GM19397 (cell line): Measurements from ENCODE around the gene AZIN2.
"Not testable (repeated sequence)": the region's sequence is repeated elsewhere in the genome, so short reads cannot be mapped to it uniquely, and the experiment has no call there.

ENCODE experiments used
- ATAC-seq: cut with Tn5 transposase; IDR thresholded peaks from one replicate; pipeline ENCODE4 v1.9.1; 2021; ENCODE audit warnings: mild to moderate bottlenecking, moderate library complexity; ENCODE audit not compliant: unreplicated experiment

Gene AZIN2

GRCh38 chr1:33056426-33056825 is 24.5 kb upstream of the AZIN2 start:
- ATAC-seq = no peak

GRCh38 chr1:33057095-33057494 is 23.9 kb upstream of the AZIN2 start:
- no peak for ATAC-seq

DNA sequence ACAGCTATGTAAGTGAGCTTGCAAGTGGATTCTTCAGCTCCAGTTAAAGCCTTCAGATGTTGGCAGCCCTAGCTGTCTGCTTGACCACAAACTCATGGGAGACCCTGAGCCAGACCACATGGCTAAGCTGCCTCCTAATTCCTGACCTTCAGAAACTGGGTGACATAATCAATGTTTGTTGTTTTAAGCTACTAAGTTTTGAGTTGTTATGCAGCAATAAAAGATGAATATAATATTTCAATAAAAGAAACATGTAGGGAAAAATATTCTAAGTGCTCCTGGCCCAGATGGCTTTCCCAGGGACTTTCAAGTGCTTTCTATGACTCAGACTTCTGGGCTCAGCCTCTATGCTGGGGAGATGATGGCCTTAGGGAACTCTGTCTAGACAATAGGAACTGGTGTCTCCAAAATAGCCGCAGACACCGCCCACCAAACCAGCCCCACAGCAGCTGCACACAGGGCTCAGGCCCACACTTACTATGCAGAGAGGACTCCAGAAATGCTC is 20.3 kb upstream of the AZIN2 start:
- ATAC-seq = no peak

DNA sequence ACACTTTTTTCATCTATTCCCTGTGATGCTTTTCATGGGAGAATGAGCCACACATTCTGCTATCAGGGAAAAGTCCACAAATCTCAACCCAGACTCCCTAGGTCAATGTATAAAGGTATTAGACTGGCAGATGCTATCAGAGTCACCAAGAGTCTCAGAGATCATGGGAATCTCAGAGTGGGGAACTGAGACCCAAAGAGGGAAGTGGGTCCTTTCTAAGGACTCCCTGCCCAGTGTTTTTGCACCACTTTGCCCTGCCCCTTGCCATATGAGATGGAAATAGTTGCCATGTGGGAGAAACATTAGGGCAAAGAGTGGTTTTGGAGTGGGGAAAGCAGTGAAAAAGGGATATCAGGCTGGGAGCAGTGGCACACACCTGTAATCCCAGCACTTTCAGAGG is 19.1 kb upstream of the AZIN2 start:
- no peak for ATAC-seq

DNA sequence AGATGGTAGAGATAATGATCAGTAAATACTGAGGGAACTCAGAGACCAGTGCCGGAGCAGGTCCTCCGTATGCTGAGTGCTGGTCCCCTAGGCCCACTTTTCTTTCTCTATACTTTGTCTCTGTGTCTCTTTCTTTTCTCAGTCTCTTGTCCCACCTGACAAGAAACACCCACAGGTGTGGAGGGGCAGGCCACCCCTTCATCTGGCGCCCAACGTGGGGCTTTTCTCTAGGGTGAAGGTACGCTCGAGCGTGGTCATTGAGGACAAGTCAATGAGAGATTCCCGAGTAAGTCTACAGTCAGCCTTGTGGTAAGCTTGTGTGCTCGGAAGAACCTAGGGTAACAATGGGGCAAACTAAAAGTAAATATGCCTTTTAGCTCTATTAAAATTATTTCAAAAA is 16.7 kb upstream of the AZIN2 start:
- not testable (repeated sequence) for ATAC-seq

DNA sequence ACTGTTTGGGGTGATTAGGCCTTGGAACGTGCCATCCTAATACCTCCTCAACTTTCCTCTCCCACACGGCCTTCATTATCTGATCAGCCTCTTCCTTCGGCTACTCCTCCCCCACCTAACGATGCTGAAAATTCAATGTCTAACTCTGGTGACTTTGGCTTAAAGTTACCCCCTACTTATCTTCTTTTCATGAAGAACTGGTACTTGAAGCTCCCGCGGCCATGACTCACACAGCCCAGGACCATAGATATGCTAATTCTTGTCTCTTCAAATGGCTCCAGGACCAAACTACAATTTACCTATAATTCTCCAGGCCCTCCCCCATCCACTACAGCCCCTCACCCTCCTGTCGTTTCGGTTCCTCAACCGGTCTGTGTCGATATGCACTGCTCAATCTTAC is 15.7 kb upstream of the AZIN2 start:
- ATAC-seq = no peak

GRCh38 chr1:33066477-33066876 is 14.5 kb upstream of the AZIN2 start:
- ATAC-seq = not testable (repeated sequence)

DNA sequence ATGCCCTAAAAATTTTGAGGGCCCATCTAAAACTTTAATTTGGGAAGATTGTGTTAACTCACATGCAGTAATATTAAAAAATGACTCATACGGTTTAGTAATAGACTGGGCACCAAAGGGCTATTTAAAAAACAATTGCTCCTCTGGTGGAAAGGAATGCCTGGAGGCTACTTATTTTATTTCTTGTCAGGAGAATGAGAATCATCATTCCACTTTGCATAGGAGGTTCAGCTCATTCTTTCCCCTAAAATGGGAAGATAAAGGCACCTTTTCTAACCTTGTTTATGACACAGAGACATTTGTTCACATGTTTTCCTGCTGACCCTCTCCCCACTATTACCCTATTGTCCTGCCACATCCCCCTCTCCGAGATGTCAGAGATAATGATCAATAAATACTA is 12.8 kb upstream of the AZIN2 start:
- ATAC-seq = not testable (repeated sequence)

- no peak for ATAC-seq
These were observed 10.3 kb upstream of the AZIN2 start for GRCh38 chr1:33070628-33071027.

GRCh38 chr1:33072707-33073106 is 8.2 kb upstream of the AZIN2 start:
- ATAC-seq = no peak

DNA sequence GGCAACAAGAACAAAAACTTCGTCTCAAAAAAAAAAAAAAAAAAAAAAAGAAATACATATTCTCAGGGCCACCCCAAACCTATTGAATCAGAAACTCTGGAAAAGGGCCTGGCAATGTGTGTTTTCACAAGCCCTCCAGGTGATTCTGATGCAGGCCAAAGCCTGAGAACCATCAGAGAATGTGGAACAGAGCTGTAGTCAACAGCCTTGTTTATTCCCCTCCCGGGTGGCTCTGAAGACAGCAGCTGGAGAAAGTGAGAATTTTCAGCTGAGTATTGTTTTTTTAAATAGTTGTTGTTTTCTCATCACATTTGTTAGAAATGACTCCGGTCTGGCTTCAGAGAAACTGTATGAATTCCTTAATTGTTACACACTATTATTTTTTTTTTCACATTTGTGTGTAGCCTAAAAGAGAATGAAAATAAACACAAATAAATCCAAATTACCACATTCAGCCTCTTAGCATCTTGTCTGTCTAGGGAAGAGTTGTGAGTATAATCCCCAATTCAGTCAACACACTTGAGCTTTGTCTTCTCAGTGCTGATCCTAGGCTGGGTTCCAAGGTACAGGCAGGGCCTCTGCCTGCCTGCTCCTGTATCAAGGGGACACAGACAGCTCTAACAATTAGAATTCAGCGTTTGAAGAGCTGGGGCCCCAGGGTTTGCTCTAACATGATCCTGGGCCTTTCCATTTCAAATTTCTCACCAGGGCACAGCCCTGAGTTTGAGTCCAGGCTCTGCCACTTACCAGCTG is 6.6 kb upstream of the AZIN2 start:
- ATAC-seq = no peak

GRCh38 chr1:33078030-33078591 is 2.8 kb upstream of the AZIN2 start:
- no peak for ATAC-seq

GRCh38 chr1:33080373-33080772 is 580 bp upstream of the AZIN2 start:
- no peak for ATAC-seq

DNA sequence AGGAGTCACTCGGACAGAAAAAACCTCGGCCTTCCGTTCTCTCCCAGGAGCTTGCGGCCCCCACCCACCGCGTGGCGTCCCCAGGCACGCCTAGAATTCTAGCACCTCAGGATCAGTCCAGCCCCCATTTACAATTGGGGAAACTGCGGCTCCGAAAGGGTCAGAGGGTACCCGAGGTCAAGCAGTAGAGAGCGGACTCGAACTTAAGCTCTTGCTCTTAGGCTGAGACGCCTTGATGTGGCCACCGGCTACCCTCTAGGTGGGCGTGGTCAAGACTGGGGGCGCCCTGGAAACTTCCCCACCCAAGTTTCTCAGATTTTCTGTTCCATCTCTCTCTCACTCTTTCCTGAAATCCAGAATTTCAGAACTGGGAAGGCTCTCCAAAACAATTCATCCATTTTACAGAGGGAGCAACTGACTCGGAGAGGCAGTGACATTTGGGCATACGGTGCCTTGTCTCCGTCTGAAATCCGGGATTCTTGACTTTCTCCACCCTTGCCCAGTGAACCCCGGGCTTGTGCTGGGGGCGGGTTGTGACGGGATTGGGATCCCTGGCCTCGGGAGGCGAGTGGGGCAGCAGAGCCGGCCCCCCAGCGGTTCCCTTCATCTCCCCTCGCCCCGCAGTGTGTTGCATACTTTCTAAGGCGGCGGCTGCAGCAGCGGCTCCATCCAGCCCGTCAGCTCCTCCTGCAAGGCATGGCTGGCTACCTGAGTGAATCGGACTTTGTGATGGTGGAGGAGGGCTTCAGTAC is 777 bp downstream of the AZIN2 start:
- no peak for ATAC-seq

GRCh38 chr1:33082575-33083108 is 1.7 kb downstream of the AZIN2 start:
- no peak for ATAC-seq

- ATAC-seq = no peak
These were observed 4.4 kb downstream of the AZIN2 start for GRCh38 chr1:33085332-33085731.

DNA sequence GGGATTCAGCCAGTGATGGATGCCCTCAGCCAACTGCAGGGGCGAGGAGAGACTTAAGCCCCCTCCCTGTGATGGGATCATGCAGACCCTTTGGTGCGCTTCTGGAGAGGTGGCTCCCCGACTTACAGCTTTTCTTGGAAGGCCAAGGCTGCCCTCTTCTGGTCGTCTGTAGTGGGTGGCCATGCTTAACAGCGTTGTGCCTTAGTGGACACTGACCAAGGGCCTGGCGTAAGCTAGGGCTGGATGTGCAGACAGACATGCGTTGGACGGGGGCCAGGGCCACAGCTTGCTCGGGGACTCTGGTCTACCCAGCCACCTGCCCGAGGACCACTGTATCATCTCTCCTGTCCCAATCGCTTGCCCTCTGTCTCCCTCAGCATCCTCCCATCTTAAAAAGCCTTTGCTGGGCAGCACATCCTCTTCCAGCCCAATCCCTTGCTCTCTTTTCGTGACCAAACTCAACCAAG is 5.5 kb downstream of the AZIN2 start:
- ATAC-seq = no peak

DNA sequence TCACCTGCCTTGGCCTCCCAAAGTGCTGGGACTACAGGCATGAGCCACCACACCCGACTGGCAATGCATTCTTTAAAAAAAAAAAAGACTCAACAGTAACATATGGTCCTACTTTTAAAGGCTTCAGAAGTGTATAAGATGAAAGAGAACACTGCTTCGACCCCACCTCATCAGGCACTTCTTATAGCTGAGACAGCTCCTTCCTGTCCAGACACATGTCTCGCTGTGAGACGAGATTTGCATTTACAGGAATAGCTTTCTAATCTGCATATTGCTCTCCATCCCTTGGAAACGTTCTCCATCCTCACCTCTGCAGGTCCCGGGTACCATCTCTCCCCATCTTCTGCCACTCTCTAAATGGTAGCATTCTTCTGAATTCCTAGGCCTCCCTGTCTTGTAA is 6.7 kb downstream of the AZIN2 start:
- ATAC-seq = no peak

DNA sequence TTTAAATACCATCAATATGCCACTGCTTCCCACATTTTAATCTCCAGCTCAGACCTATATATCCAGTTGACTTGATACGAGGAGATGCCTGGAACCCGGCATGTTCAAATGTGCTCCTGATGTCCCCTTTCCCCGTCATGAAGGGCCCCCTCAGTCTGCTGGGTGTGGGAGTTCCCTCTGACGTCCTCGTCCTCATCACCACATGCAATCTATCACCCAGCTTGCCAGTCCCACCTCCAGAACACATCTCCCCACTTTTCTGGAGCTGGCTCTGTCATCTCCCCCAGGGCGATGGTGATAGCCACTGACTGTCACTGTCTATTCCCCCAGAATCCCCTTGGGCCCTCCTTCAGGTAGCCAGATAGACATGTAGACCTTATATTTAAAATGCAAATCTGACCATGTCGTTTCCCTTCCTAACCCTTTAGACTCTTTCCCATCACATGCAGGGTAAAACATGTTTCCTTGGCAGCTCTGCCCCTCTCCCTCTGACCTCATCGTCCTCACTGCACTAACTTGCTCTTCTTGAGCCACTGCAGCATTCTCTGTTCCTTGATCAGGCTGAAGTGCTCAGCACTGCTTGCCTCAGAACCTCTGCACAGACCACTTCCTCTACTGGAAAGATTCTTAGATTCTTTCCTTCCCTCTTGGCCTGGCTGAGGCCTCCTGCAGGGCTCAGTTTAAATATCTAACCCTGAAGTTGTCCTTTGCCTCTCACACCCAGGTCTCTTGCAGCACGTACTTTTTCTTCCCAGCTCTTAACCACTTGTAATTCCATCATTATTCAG is 7.4 kb downstream of the AZIN2 start:
- no peak for ATAC-seq

DNA sequence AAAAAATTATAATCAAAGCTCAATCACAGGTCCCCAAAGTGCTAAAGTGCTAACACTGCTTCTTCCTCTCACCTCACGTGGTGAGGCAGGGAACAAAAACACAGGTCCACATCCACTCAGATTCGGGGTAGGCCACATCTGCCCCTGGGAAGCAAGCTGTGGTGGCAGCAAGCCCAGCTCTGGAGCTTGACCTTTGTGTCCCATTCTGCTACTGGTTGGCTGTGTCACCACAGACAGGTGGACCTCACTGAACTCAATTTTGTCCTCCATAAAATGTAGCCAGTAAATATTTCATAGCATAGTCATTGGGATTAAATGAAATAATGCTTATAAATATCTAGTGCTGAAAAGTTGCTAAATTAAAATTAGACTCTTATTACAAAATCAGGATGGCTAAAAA is 8.5 kb downstream of the AZIN2 start:
- no peak for ATAC-seq

DNA sequence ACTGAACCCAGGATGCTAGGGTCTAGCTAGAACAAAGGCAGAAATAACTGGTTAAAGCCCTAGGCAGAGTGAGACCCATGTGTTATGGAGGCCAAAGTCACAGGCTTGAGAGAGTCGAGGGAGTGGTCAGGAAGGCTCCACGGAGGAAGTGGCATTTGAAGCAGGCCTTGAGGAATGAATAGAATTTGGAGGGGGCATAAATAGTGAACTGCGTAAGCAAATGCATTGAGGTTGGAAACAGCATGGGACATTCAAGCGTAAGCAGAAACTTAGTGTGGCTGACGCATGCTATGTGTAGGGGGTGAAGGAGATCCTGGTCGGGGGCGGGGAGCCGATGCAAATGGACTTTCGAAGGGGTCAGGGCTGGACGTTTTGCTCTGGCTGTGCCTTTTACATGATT is 11.5 kb downstream of the AZIN2 start:
- no peak for ATAC-seq
